ENCODE measurements around the gene DISP3.

GRCh38 chr1:11438996-11439395, 40.0 kb upstream of the DISP3 start:
- no peak for TF ChIP-seq POLR2AphosphoS5 (IDR thresholded peaks at IDR 0.05)
- TF ChIP-seq EP300 (IDR thresholded peaks at IDR 0.05) = no peak
- TF ChIP-seq CTCF (IDR thresholded peaks at IDR 0.05) = no peak
- no peak for TF ChIP-seq POLR2A (IDR thresholded peaks at IDR 0.05)
